GM19397 (cell line): ENCODE data around the gene GARIN5A.

Source experiments
- ATAC-seq: cut with Tn5 transposase; IDR thresholded peaks from one replicate; pipeline ENCODE4 v1.9.1; 2021; ENCODE audit warnings: mild to moderate bottlenecking, moderate library complexity; ENCODE audit not compliant: unreplicated experiment

Gene GARIN5A

GRCh38 chr19:50476224-50476906 lies at the start of gene GARIN5A, which contains the start of gene EMC10:
Gene GARIN5A, minus strand, starts transcription at chr19:50476848. Its CDS starts 460 bp downstream, at chr19:50476388.
Gene EMC10, plus strand, starts transcription at chr19:50476507. Its CDS starts 38 bp downstream, at chr19:50476545.
- ATAC-seq, result peak; percentile 86

GRCh38 chr19:50522881-50523280 lies 46.2 kb upstream of the GARIN5A start:
- ATAC-seq, result no peak

GRCh38 chr19:50520822-50521465 lies 44.3 kb upstream of the GARIN5A start:
- ATAC-seq, result no peak

GRCh38 chr19:50519006-50519575 lies 42.4 kb upstream of the GARIN5A start:
- no peak for ATAC-seq

GRCh38 chr19:50518091-50519005 lies 41.7 kb upstream of the GARIN5A start:
- no peak for ATAC-seq

- no peak for ATAC-seq
These were observed 41.0 kb upstream of the GARIN5A start for GRCh38 chr19:50517704-50518075.

- ATAC-seq, result no peak
These were observed 40.5 kb upstream of the GARIN5A start for GRCh38 chr19:50516964-50517703.

GRCh38 chr19:50516456-50516855 lies 39.8 kb upstream of the GARIN5A start:
- no peak for ATAC-seq

- no peak for ATAC-seq
These were observed 38.5 kb upstream of the GARIN5A start for GRCh38 chr19:50515168-50515561.

- ATAC-seq, result no peak
These were observed 37.9 kb upstream of the GARIN5A start for GRCh38 chr19:50514346-50515167.

GRCh38 chr19:50513746-50514345 lies 37.2 kb upstream of the GARIN5A start, which contains the start of gene ASPDH:
Gene ASPDH, minus strand, starts transcription at chr19:50513913. Its CDS starts 90 bp downstream, at chr19:50513823.
- no peak for ATAC-seq

GRCh38 chr19:50512999-50513745 lies 36.5 kb upstream of the GARIN5A start:
- ATAC-seq, result no peak

- ATAC-seq, result no peak
These were observed 35.7 kb upstream of the GARIN5A start for GRCh38 chr19:50512112-50512998.

GRCh38 chr19:50511069-50511822 lies 34.6 kb upstream of the GARIN5A start, which contains the start of gene JOSD2:
Gene JOSD2, minus strand, starts transcription at chr19:50511191. Its CDS starts 760 bp downstream, at chr19:50510431.
- ATAC-seq, result peak; percentile 92

GRCh38 chr19:50510700-50511068 lies 34.0 kb upstream of the GARIN5A start:
- ATAC-seq, result no peak

GRCh38 chr19:50510121-50510670 lies 33.5 kb upstream of the GARIN5A start:
- no peak for ATAC-seq
